Caco-2 (cell line): ENCODE data around the gene ARHGDIA. TPM values are rescaled to one million over a fixed set of nuclear protein-coding genes. Genes with fewer than 3 reads are reported as not detected.

Experiments
- BruUV-seq: library from RNA; stranded (reverse); fragments of 400-500 nt; replicated peaks from 2 replicates; lab custom pipeline; 2021; lab: Mats Ljungman, UMichigan
- CTCF ChIA-PET: fragments of 300-600 bp; sonication (Branson Sonifier 250); formaldehyde crosslinking; loops from one replicate; lab custom pipeline; 2022; ENCODE audit warnings: antibody characterized with exemption; lab: Charles Lee
- POLR2A ChIA-PET: fragments of 300-600 bp; sonication (Branson Sonifier 250); formaldehyde crosslinking; loops from one replicate; lab custom pipeline; 2022; ENCODE audit warnings: antibody characterized with exemption; lab: Charles Lee
- DNase-seq, 2 experiments: peaks; one replicate each; pipeline versions ENCODE4 v3.0.0 to v3.0.0-alpha.2; 2020 to 2022
- H3K27me3 ChIP-seq: replicated peaks from 2 replicates; pipeline ENCODE4 v1.6.0; 2011; ENCODE audit warnings: low read length; ENCODE audit not compliant: control insufficient read depth, insufficient read depth
- H3K36me3 ChIP-seq: 2 replicates; pipeline ENCODE4 v1.5.1; 2011; ENCODE audit warnings: low read length; ENCODE audit not compliant: control insufficient read depth, insufficient read depth
- H3K4me1 ChIP-seq: fragments of 250-450 bp; sonication (Bioruptor Pico); 2 replicates; pipeline ENCODE4 v1.5.1; 2020; ENCODE audit warnings: mild to moderate bottlenecking
- H3K4me3 ChIP-seq: 2 replicates; pipeline ENCODE4 v1.5.1; 2011; ENCODE audit warnings: low read depth, mild to moderate bottlenecking, control low read depth, low read length
- H3K9me3 ChIP-seq: fragments of 250-450 bp; sonication (Bioruptor Pico); 2 replicates; pipeline ENCODE4 v1.5.1; 2020; ENCODE audit warnings: mild to moderate bottlenecking, moderate library complexity
- H3K27ac Mint-ChIP-seq: one replicate; pipeline ENCODE4 v1.8.0; 2022; ENCODE audit warnings: mixed read lengths; ENCODE audit not compliant: unreplicated experiment
- H3K27me3 Mint-ChIP-seq: one replicate; pipeline ENCODE4 v1.8.0; 2022; ENCODE audit warnings: mixed read lengths; ENCODE audit not compliant: insufficient read depth, unreplicated experiment
- H3K36me3 Mint-ChIP-seq: one replicate; pipeline ENCODE4 v1.8.0; 2022; ENCODE audit warnings: mild to moderate bottlenecking, mixed read lengths; ENCODE audit not compliant: insufficient read depth, unreplicated experiment
- H3K4me1 Mint-ChIP-seq: one replicate; pipeline ENCODE4 v1.8.0; 2022; ENCODE audit warnings: low read depth, mixed read lengths; ENCODE audit not compliant: unreplicated experiment
- H3K4me3 Mint-ChIP-seq: one replicate; pipeline ENCODE4 v1.8.0; 2022; ENCODE audit warnings: mild to moderate bottlenecking, moderate library complexity, mixed read lengths; ENCODE audit not compliant: unreplicated experiment
- H3K9me3 Mint-ChIP-seq: one replicate; pipeline ENCODE4 v1.8.0; 2022; ENCODE audit warnings: mixed read lengths; ENCODE audit not compliant: unreplicated experiment
- CTCF ChIP-seq, 2 experiments: fragments of 200-600 bp in 1 of 2; IDR thresholded peaks; 1 replicate in 1 of 2; 2 replicates in 1 of 2; pipeline versions ENCODE4 v1.5.1 to v1.8.0; 2011 to 2022; ENCODE audit warnings: antibody characterized with exemption in 1 of 2, control low read depth in 1 of 2, inconsistent platforms in 1 of 2, low read depth in 1 of 2, low read length in 1 of 2, mild to moderate bottlenecking in 1 of 2, moderate library complexity in 1 of 2; ENCODE audit not compliant: insufficient read depth in 1 of 2, severe bottlenecking in 1 of 2, unreplicated experiment in 1 of 2
- intact Hi-C: fragments of 100-400 bp; cut with micrococcal nuclease; formaldehyde crosslinking; loops from one replicate; pipeline ENCODE4 v1.10.0; 2022; ENCODE audit not compliant: unreplicated experiment
- total RNA-seq: library from RNA; stranded (reverse); gene quantifications from 2 replicates; pipeline ENCODE4 v1.2.3, GENCODE V29; 2022

Gene ARHGDIA
- total RNA-seq, 1 experiment from 2014 or later = 253 TPM

GRCh38 chr17:81839301-81839700 is 31.8 kb downstream of the ARHGDIA start:
- Mint-ChIP-seq H3K27ac (peak overlapping the region; percentile 73), H3K36me3 (peaks cover 37% of the 10 kb centered on the region), H3K4me3 (peak overlapping the region; percentile 11), H3K4me1 (peaks cover 7% of the 10 kb centered on the region), H3K27me3 (no peaks in the 10 kb centered on the region), H3K9me3 (no peaks in the 10 kb centered on the region)
- Histone ChIP-seq H3K4me1 (peaks cover 10% of the 10 kb centered on the region), H3K27me3 (no peaks in the 10 kb centered on the region), H3K4me3 (no peak overlapping the region), H3K36me3 (no peaks in the 10 kb centered on the region; the same call in 1 of the 2 replicates), H3K9me3 (no peaks in the 10 kb centered on the region)
- no TSS peak for BruUV-seq
- DNase-seq = no peak
- no peak for TF ChIP-seq CTCF (IDR thresholded peaks at IDR 0.05; ENCODE audit: insufficient read depth in 1 of 2, low read depth in 1 of 2, low read length in 1 of 2, severe bottlenecking in 1 of 2, unreplicated experiment in 1 of 2)
- intact Hi-C loops = no loop called here
- CTCF ChIA-PET = interaction anchor here (0.7 kb wide), 1 partner anchor 191 kb away, joined by 3 read pairs; no protein-coding TSS in a partner anchor
- POLR2A ChIA-PET = no interaction called here

GRCh38 chr17:81838753-81839255 is 32.3 kb downstream of the ARHGDIA start:
- DNase-seq = peak in 1 of 2 experiments; percentile 64
- Mint-ChIP-seq H3K27ac (peak overlapping the region; percentile 73), H3K36me3 (peaks cover 37% of the 10 kb centered on the region), H3K9me3 (no peaks in the 10 kb centered on the region), H3K4me1 (peaks cover 7% of the 10 kb centered on the region), H3K4me3 (no peak overlapping the region), H3K27me3 (no peaks in the 10 kb centered on the region)
- H3K4me1 ChIP-seq = peaks cover 15% of the 10 kb centered on the region
- no peaks in the 10 kb centered on the region for H3K27me3 ChIP-seq
- no peak overlapping the region for H3K4me3 ChIP-seq
- intact Hi-C loops = no loop called here
- TF ChIP-seq CTCF (IDR thresholded peaks at IDR 0.05; ENCODE audit: insufficient read depth in 1 of 2, low read depth in 1 of 2, low read length in 1 of 2, severe bottlenecking in 1 of 2, unreplicated experiment in 1 of 2) = no peak
- ChIA-PET CTCF (interaction anchor here (0.7 kb wide), 1 partner anchor 192 kb away, joined by 3 read pairs; no protein-coding TSS in a partner anchor), POLR2A (no interaction called here)
- BruUV-seq = no TSS peak
- H3K9me3 ChIP-seq = no peaks in the 10 kb centered on the region
- H3K36me3 ChIP-seq = no peaks in the 10 kb centered on the region; the same call in 1 of the 2 replicates

GRCh38 chr17:81837641-81838040 is 33.5 kb downstream of the ARHGDIA start:
- H3K4me3 Mint-ChIP-seq = no peak overlapping the region
- no peak overlapping the region for H3K27ac Mint-ChIP-seq

More at GRCh38 chr17:81837641-81838040, 33.5 kb downstream of the ARHGDIA start:
- Histone ChIP-seq H3K27me3 (no peaks in the 10 kb centered on the region), H3K9me3 (no peaks in the 10 kb centered on the region), H3K4me1 (peaks cover 18% of the 10 kb centered on the region), H3K4me3 (no peak overlapping the region), H3K36me3 (no peaks in the 10 kb centered on the region; the same call in 1 of the 2 replicates)
- H3K4me1 Mint-ChIP-seq = peaks cover 7% of the 10 kb centered on the region
- no peaks in the 10 kb centered on the region for H3K27me3 Mint-ChIP-seq
- no peak for DNase-seq
- ChIA-PET POLR2A (no interaction called here), CTCF (interaction anchor here (0.6 to 0.7 kb wide), 2 partner anchors 186 to 367 kb away, joined by 4 to 7 read pairs; partner anchors contain the start of gene LRRC45)
- H3K36me3 Mint-ChIP-seq = peaks cover 37% of the 10 kb centered on the region
- no TSS peak for BruUV-seq
- H3K9me3 Mint-ChIP-seq = no peaks in the 10 kb centered on the region
- TF ChIP-seq CTCF (IDR thresholded peaks at IDR 0.05; ENCODE audit: insufficient read depth in 1 of 2, low read depth in 1 of 2, low read length in 1 of 2, severe bottlenecking in 1 of 2, unreplicated experiment in 1 of 2) = no peak
- intact Hi-C loops = no loop called here
